NCI-H748 treated with DMSO at 0.1 percent for 48 hours (cell line): ENCODE data around the gene MECP2.
A peak's percentile ranks its signal among the peaks of the same experiment; 100 is the strongest.
"Not testable (repeated sequence)": the region's sequence is repeated elsewhere in the genome, so short reads cannot be mapped to it uniquely, and the experiment has no call there.

Source experiments
- DNase-seq: peaks from one replicate; lab custom pipeline; 2025; lab: John Stamatoyannopoulos, UW

MECP2 gene

GRCh38 chrX:154017766-154018517 is 79.6 kb downstream of the MECP2 start:
- DNase-seq, result no peak

- DNase-seq, result no peak
These were observed 81.0 kb downstream of the MECP2 start for GRCh38 chrX:154016366-154017076.

DNA sequence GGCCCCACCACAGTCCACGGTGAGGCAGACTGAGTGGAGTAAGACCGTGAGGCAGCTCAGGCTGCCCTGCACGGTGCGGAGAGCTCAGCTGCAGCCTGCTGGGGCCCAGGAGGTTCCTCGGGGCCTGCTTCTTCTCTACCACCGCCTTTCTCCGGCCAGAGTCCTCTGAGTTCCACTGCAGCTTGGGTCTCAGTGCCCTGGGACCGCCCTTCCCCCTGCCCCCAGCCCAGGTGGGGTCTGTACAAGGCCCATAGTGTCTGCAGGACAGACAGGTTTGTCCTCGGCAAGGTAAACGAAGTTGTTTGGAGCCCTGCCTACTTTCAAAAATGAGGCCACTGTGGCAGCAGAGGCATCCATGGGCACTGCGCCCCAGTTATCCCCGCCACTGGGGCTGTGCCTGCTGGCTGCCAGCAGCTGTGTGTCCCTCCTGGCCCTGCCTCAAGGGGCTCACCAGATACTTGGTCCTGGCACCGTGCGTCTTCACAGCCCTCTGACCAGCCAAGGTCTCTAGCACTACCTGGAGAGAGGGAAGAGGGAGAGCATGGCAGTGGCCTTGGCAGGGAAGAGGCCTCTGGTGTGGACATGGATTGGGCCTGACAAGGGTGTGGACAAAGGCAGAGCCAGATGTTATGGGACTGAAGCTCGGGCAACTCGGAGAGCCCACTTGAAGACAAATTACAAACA is 81.8 kb downstream of the MECP2 start:
- DNase-seq, result no peak

DNA sequence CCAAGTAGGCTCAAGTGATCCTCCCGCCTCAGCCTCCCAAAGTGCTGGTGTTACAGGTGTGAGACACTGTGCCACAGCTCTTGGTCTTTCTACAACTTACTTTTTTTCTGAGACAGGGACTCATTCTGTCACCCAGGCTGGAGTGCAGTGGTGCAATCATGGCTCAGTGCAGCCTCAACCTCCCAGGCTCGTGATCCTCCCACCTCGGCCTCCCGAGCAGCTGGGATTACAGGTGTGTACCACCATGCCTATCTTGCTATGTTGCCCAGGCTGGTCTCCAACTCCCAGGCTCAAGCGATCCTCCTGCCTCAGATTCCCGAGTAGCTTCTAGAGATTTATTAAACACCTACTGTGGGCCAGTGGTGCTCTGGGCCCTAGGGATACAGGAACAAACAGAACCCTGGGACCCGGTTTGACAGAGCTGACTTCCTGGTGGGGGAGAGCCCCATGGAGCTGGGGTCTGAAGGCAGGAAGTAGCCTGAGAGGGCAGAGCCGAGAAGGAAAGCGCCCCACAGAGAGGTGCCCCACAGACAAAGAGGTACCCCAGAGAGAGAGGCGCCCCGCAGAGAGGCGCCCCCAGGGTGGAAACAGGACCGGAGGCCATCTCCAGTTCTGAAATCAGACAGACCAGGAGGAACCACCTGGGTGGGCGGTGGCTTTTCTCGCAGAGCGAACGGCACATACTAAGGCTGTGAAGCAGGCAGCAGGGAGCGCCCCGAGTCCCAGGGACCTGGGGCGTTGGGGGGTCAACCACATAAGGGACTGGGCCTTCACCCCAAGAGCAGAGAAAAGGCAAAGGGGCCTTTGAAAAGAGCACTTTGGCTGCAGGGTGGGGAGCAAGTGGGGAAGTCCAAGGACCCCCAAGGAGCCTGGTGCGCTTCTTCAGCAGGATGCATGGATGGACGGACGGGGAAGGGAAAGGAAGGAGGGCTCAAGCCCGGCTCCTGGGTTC is 82.8 kb downstream of the MECP2 start:
- DNase-seq, result no peak

- peak; percentile 12 for DNase-seq
These were observed 83.7 kb downstream of the MECP2 start for GRCh38 chrX:154013614-154014360.

- DNase-seq, result no peak
These were observed 84.5 kb downstream of the MECP2 start for GRCh38 chrX:154013001-154013421.

GRCh38 chrX:154012336-154012991 is 85.1 kb downstream of the MECP2 start:
- no peak for DNase-seq

- no peak for DNase-seq
These were observed 85.9 kb downstream of the MECP2 start for GRCh38 chrX:154011376-154012335.

DNA sequence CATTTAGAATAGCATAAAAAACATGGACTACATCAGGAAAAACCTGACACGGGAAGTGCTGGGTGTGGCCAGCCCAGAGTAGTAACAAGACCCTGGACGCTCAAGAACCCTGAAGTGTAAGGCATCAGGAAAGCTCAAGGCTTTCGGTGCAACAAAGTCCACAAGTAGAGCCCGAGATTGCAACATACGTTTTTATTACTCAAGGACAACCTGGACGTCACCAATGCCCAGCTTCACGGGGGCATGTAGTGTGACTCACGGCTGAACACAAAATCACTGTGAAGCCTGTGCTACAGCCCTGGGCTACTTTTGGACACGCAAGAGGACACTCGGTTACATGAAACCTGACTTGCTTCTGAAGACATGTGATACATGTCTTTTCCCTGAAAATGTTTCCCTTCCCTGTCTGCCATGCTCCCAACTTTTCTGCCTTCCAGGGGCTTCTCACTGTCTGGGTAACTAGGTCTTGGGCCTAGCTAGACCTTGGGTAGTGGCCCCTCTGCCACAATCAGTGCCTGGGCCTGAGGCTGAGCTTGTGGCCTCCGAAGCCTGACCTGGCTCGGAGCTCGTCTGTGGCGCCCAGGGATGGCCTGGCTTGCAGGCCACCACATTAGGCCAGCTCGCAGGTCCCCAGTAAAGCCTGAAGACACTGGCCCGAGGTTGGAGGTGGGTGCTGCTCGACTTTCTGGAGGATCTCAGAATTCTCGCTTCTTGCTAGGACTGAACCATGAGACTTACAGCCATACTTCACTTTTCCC is 87.0 kb downstream of the MECP2 start:
- no peak for DNase-seq

DNA sequence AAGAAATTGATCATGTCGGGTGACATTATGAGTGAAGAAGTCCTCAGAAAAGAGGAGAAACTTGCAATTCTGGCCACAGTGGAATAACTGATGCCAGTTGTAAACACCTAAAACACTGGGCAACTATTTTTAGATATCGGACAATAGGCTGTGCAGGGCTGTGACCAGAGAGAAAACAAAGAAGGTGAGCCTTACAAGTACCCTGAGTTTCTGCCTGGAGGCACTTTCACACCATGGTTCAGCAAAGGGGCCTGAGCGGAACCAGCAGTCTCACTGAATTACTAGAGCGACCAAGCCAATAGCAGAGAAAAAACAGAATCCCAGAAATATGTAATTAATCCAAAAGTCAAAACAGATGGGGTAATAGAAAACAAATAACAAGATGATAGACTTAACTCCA is 89.0 kb downstream of the MECP2 start:
- no peak for DNase-seq

- no peak for DNase-seq
These were observed 90.6 kb downstream of the MECP2 start for GRCh38 chrX:154006947-154007346.

DNA sequence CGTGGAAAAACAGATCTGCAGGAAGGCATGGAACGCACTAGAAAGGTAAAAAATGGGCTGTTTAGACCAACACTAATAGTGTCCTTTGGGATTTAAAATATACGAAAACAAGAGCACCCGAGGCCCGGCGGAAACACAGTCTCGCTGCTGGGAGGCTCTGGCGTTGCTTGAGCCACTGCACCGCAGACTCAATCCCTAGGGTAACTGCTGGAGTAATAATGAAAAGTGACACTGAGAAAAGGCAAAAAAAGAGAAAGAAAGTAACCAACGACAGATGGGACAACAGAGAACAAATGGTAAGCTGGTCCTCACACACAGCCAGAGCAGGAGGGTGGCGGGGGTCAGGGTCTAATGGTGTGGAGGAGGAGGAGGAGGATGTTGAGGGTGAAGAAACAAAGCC is 93.2 kb downstream of the MECP2 start:
- no peak for DNase-seq

DNA sequence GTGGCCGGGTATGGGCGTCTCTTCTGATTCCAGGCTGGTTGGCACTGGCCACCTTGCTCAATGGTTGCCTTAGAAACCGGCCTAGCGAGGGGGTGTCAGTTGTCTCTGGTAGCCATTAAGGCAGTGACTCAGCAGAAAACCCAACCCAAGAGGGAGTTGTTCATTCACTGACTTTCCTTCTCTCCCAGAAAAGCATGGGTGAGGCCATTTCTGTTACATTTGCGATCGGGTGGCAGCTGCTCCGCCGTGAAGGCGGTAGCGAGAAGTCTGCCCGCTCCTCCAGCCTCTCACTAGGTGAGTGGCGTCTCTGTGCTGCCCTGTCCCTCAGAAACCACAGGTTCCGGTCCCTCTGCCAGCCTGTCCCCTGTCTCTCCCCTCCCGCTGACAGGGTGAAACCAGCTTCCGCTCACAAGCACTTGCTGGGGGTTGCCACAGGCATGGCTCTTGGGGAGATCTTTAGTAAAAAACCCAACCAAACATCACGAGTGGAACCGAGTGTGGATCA is 95.2 kb downstream of the MECP2 start:
- DNase-seq, result peak; percentile 27

DNA sequence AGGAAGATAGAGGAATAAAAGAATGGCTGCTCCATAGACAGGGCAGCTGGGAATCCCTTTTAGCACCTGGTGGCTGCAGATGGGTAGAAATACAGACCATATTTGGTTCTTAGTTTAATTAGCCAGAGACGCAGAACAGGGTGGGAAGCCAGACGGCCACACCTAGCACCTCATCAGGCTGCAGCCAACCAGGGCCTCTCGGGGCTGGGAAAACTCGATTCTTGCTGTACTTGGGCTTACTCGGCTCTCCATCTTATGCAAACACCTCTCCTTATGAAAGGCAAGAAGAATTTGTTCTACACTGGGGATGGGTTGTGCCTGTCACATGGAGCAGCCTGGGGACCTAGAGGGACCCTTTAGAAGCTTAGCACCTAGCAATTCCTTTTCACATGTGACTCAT is 97.5 kb downstream of the MECP2 start:
- DNase-seq, result no peak

DNA sequence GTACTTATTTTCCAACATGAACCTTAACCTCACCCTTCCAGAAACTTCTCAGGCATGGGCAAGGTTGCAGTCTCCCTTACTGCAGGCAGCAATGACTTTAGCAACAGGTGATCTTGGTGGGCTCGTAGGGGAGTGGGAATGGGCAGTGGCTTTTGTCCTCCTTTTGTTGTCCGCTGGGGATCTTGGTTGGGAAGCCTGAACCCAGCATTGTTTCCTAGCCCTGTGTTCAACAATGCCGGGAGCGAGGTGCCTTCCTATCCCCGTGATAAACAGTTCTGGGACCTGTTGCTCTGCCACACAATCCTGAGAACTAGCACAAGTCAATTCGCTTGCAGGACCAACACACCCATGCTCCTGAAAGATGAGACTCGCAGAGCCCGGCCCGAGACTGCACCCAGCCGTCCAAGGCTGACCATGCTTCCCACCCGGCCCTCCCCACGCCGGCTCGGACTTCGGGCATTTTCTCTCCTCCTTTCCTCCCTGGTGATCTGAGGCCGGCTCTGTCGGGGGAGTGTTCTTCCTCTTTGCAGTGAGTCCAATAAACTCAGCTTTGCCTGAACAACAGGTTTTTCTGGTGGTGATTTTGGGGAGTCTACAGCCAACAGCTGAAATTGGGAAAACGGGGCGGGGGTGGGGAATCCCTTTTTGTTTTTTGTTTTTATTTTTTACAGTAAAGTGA is 98.0 kb downstream of the MECP2 start:
- DNase-seq, result no peak

GRCh38 chrX:153995504-153995903 is 102.0 kb downstream of the MECP2 start:
- DNase-seq, result no peak

DNA sequence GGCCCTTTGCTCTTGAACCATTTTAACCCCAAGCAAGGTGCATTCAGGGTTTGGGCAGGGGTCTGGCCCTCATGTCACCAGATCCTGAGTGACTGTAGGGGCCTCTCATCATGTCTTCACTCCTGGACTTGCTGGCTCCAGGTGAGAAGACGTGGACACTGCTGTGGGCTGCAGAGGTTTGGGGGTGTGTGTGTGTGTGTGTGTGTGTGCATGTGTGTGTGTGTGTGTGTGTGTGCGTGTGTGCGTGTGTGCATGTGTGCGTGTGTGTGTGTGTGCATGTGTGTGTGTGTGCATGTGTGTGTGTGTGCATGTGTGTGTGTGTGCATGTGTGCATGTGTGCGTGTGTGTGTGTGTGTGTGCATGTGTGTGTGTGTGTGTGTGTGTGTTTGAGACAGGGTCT is 103.1 kb downstream of the MECP2 start:
- not testable (repeated sequence) for DNase-seq

- DNase-seq, result no peak
These were observed 103.5 kb downstream of the MECP2 start for GRCh38 chrX:153993978-153994377.
